Activated CD8-positive, alpha-beta memory T cell treated with anti-CD3 and anti-CD28 coated beads, Interleukin-2, amount 50 U/mL, for 1 hour (primary cell): ENCODE data around the gene PDCD4.
"Not testable (repeated sequence)": the region's sequence is repeated elsewhere in the genome, so short reads cannot be mapped to it uniquely, and the experiment has no call there.

Source experiments
- DNase-seq: peaks from one replicate; pipeline ENCODE4 v3.0.0-alpha.2; 2020; ENCODE audit errors: extremely low read depth

The PDCD4 gene

DNA sequence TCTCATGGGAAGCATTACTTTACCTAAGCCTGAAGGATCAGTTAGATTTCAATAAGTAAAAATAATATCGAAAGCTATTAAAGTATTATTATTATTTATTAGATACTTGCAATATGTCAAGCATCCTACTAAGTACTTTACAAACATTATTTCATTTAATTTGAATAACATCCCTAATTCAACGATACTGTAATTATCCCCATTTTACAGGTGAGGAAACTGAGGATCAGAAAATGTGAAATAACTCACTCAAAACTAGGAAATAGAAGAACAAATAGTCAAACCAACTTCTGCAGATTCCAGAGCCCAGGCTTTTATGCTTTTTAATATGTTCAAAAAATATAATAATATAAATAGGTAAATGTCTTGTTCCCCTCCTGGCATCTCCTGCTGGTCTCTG lies 10.3 kb upstream of the PDCD4 start:
- no peak for DNase-seq

DNA sequence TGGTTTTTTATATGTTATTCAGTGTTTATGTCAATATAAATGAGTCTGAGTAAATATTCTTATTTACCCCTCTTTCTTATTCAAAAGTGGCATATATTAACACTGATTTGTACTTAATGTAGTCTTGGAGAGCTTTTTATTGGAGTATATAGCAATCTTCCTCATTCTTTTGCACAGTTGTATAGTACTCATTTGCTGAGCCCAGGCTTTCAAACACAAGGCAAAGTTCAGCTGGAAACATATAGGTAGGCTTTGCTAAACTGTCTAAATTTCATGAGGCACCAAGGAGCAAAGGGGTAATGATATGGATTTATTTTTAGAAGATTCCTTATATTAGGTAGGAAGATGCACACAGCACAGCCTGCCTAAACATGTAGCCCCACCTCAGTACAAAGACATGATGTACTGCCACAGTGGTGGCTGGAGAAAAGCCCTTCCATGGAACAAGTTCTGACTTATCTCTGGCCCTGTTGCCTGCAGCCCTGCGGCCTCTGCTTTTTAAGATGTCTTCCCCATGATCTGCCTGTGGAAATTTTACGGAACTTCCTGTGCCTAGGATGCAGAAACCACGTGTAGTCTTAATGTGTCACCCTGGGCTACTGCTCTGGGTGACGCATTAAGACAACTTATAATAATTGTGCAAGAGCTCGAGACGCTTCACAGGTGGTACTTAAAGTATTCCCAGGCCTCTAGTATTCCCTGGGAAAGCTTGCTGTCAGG lies 9.6 kb upstream of the PDCD4 start:
- DNase-seq: no peak

GRCh38 chr10:110862961-110863360 lies 8.8 kb upstream of the PDCD4 start:
- no peak for DNase-seq

DNA sequence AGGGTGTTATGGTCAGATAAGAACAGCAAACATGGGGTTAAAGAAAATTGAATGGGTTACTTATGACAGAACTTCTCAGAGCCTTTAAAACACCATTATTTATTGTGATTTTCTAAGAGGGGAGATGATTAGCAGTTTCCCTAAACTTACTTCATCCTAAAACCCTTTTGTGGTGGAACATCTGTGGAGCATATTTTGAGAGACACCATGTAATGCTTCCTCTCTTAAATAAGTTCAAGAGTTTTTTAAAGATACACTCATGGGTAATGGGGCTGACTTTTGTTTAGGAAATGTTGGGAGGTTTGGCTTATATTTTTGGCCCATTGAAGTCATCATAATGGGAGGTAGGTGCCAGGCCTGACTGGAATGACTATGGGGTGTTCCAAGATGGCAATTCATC lies 8.4 kb upstream of the PDCD4 start:
- no peak for DNase-seq

- no peak for DNase-seq
Observed at GRCh38 chr10:110863956-110864355, 7.8 kb upstream of the PDCD4 start.

GRCh38 chr10:110864662-110865140 lies 7.0 kb upstream of the PDCD4 start:
- DNase-seq: no peak

DNA sequence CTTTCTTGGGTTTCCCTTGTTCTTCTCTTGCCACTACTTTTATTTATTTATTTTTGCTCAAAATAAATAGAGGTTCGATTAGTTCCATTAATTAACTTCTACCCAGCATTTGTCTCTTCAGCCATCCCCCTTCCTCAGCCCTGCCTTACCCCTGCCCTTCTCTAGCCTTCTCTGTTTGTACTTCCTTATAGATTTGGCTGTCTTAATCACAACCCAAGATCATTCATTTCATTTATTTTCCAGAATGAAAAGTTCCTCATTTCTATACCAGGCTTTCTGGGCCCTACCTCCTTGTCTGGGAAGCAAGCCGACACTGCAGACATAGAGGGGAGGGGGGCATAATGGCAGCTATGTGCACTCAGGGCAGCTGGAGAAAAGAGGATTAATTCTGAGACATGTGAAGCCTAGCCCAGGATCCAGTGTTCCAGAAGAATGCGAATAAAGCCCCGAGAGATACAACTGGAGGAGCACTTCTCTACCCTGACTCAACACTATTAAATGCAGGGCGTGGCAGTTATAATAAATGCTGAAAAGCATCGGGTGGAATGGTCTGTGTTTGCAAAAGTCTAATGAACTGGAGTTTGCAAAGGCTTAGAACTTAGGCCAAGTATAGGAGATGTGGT lies 6.4 kb upstream of the PDCD4 start:
- no peak for DNase-seq

DNA sequence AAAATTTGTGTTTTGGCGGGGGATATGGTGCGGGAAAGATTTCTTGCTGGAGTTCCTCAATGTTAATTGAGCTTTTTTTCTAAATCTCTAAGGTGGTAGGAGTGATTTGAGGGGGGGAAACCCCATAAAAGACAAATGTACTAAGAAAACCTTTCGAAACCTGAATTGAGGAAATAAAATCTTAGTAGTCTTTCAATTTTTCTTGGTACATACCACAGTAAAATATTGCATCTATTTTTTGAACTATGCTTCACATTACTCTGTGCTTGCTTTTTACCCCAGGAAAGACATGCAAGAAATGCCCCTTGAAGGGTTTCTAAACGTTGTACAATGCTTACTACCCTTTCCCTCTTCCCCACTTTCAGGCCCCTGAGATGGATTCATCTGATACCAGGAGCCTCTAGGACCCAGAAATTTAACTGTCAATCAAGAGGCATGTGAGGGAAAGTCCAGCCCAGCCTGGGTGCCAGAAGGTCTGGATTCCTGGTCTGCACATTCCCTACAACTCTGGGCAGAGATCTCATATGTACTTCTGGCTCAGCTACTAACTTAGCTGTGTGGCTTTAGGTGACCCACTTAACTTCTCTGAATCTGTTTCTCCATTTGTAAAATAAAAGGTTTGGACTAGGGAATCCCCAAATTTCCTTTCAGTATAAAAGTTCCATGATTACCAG lies 5.8 kb upstream of the PDCD4 start:
- DNase-seq: no peak

GRCh38 chr10:110867011-110867806 lies 4.5 kb upstream of the PDCD4 start:
- DNase-seq: not testable (repeated sequence)

DNA sequence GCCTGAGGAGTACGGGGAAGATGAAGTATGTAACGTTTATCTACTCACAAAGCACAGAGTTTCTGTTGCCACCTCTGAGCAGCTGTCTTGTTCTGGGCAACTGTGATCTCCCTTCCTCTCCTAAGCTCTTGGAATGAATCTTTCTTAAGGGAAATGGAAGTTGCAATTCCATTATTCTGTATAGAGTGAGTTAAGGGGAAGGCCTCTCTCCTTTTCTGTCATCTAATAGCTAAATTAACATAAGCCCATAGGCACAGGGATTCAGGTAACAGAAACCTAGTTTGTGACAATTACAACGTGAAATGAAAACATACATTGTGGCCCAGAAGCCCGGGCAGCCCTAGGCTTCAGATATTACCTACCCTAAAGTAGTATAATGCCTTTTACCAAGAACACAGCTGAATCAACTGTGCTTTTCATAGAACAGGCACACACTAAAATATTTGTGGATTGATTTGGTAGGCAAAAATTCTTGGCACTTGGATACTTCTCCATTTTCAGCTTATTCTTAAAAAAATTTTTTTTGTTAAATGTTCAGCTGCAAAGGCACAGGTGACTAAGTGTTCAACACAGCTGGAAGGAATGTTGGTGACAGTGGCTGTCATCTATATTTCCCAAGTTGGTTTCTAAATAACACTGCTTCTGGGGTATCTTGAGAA lies 3.8 kb upstream of the PDCD4 start:
- no peak for DNase-seq

GRCh38 chr10:110868981-110869380 lies 2.7 kb upstream of the PDCD4 start:
- DNase-seq: no peak

DNA sequence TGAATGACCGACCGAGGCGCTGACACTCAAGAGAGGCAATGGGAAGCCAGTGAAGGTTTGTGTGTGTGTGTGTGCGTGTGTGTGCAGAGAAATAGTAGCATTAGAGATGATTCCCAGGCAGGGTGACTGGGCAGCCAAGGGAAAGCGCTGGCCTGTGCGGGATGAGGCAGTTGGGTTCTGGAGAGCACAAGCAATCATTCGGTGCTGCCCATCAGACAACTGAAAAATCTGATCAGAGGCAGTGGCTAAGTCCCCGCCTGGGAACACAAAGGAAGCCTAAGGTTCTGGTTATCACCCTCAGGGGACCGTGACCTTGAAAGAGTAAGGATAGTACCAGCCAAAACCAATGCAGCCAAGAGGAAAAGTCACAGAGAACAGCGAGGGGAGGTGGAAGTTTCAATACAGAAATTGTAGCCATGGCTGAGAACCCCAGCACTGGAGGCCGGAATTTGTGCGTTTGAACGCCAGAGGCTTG lies 868 bp upstream of the PDCD4 start:
- DNase-seq: no peak

- peak; percentile 92 for DNase-seq
Observed at GRCh38 chr10:110872145-110872983, 636 bp downstream of the PDCD4 start.

- no peak for DNase-seq
Observed at GRCh38 chr10:110872984-110873923, 1.5 kb downstream of the PDCD4 start.

DNA sequence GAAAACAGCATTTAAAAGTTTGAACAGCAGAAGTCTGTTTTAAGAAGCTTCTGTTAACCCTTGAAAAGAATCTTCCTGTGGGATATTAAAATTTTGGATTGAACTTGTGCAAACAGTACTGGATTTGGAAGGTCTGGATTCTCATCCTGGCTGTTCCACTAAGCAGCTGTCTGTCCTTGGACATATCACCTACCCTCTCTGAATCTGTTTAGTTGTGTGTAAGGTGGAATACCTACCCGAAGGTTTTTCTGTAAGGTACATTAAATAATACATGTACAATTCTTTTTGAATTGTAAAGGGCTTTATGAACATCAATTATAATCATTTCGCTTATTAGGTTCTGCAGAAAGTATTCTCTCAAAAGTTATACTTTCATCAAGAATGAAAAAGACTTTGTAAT lies 2.2 kb downstream of the PDCD4 start:
- no peak for DNase-seq

DNA sequence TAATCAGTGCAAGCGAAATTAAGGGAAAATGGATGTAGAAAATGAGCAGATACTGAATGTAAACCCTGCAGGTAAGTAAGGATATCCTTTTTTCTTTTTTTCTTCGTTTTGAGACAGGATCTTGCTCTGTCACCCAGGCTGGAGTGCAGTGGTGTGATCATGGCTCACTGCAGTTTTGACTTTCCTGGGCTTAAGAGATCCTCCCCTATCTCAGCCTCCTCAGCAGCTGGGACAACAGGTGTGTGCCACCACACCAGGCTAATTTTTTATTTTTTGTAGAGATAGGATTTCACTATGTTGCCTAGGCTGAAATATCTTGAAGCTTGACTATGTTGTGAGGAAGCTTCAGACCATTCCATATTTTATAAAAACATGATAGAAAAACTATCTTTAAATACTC lies 4.3 kb downstream of the PDCD4 start:
- no peak for DNase-seq

DNA sequence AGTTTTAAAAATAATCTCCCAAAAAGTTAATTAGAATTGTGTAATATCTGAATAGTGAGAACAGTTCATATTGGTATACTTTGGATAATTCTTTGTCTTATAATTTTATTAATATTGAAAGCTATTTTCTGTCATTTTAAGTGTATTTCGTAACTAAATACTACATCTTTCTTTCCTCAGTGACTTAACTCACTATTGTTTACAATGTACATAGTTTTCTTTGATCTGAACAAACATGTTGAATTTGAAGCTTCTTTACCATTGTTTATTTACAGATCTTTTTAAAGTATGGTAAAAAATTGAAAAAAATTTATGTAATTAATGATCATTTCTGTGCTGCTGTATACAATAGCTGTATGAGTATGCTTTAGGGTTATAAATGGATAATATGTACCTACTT lies 5.1 kb downstream of the PDCD4 start:
- DNase-seq: no peak

DNA sequence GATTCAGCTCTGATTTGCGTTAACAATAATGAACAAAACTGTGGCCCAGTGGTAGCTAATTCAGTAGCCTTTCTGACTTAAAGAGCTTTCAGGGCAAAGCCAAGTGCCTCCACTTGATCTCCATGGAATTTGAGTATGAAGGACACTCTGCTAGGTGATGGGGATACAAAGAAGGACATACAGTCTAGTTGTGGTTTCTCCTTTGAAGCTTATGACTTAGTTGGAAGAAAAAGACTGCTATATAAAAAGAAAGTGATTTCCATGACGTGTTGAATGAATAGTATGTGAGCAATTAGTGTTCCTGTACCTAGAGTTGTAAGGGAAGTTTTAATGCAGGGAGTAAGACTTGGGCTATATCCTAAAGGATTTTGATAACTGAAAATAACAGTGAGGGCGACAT lies 8.3 kb downstream of the PDCD4 start:
- no peak for DNase-seq

- no peak for DNase-seq
Observed at GRCh38 chr10:110881247-110881646, 9.5 kb downstream of the PDCD4 start.

- DNase-seq: no peak
Observed at GRCh38 chr10:110881905-110882304, 10.2 kb downstream of the PDCD4 start.
